ENCODE data around the gene RPL3. TPM values are rescaled to one million over a fixed set of nuclear protein-coding genes. Genes with fewer than 3 reads are reported as not detected.

Gene RPL3
- polyA plus RNA-seq, 1 donor (not counting 4 experiments of a cell fraction or from before 2014, with no cell fraction given): 2,538 TPM

DNA sequence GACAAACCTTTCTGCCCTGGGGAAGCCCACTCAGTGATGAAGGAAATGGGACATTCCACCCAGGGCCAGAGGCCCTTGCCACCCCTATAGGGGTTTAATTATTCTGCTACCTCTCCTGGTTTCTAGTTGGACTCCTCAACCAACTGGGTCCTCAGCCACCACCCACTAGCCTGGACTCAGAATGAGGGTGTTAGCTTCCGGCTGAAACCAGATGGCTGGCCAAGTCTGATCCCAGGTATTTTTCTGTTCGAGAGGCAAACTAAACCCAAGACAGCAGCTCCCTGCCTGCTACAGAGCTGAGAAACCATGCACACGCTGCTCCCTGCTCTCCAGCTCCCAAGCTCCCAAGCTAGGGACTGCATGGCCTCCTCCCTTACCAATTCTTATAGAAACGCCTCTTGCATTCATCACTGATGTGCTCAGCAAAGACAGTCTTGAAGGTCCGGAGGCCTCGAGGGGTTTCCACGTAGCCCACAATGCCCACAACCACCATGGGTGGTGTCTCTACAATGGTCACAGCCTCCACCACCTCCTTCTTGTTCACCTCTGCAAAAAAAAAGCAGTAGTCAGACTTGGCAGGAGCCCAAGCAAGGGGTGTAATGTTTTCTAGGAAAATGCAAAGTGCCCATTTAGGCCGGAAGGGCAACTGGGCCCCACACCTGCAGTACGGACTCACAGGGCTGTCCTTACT, 2.2 kb downstream of the RPL3 start:
- FAIRE-seq (no peak), DNase-seq (ENCODE audit: low read depth, low spot score) (peak; percentile 52)
- dilution Hi-C loops (cut with MboI; ENCODE audit: extremely low pct_ligation_motif_present, low sequenced_read_pairs): no loop called here

DNA sequence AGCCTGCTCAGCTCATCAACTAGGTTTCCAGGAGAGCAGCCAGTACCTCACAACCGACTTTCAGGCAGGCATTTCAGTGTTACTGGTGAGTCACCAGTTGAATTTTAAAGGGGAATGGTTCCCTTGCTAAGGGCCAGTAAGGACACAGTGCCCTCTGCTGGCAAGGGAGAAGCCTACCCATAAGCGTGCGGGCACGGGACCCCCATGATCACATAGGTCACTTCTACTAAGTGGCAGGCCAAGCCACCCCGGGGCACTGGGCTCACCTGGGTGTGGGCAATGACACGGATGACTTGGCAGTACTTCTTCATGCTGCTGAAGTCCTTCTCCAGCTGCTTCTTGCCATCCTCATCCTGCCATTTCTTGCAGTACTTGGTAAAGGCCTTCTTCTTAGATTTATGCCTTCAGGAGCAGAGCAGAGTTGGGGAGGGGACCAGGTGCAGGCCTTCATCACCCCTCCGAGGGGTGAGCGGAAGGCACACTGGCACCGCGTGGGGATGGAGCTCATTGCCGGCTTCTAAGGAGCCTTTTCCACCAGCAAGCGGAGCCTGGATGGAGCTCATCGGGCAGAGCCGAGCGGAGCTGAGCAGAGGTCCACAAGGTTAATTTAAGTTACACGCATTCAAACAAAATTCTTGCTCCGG, 2.9 kb downstream of the RPL3 start:
- peak overlapping the region; percentile 87 for H3K4me2 ChIP-seq (ENCODE audit: control insufficient read depth, extremely low read depth, insufficient read depth, low read depth, low read length)
- no peaks in the 10 kb centered on the region for H3K27me3 ChIP-seq (ENCODE audit: control insufficient read depth, extremely low read depth, insufficient read depth, low read length)
- FAIRE-seq: peak; percentile 63
- no peak overlapping the region for H2AFZ ChIP-seq (ENCODE audit: control insufficient read depth, low read length)
- H4K20me1 ChIP-seq (ENCODE audit: control insufficient read depth, extremely low read depth, insufficient read depth, low read length): peaks cover 64% of the 10 kb centered on the region
- DNase-seq (ENCODE audit: low read depth, low spot score): peak; percentile 69
- H3K79me2 ChIP-seq (ENCODE audit: control insufficient read depth, insufficient read depth, low read length): peaks cover 64% of the 10 kb centered on the region
- peaks cover 45% of the 10 kb centered on the region for H3K4me1 ChIP-seq (ENCODE audit: control insufficient read depth, extremely low read depth, insufficient read depth, low read length)
- H3K4me3 ChIP-seq (ENCODE audit: control insufficient read depth in 2 of 3, extremely low read depth in 1 of 3, insufficient read depth in 2 of 3, low read depth in 1 of 3, low read length in 3 of 3): peak overlapping the region; percentile 67 to 85 (median 80)
- dilution Hi-C loops (cut with MboI; ENCODE audit: extremely low pct_ligation_motif_present, low sequenced_read_pairs): no loop called here
- peak overlapping the region; percentile 100 for H3K9ac ChIP-seq (ENCODE audit: control insufficient read depth, extremely low read depth, insufficient read depth, low read length)
- peak overlapping the region; percentile 99 for H3K27ac ChIP-seq (ENCODE audit: control insufficient read depth, insufficient read depth, low read length)
- TF ChIP-seq EZH2 (IDR thresholded peaks at IDR 0.05; ENCODE audit: low read length): no peak
- TF ChIP-seq, protein P1, sequence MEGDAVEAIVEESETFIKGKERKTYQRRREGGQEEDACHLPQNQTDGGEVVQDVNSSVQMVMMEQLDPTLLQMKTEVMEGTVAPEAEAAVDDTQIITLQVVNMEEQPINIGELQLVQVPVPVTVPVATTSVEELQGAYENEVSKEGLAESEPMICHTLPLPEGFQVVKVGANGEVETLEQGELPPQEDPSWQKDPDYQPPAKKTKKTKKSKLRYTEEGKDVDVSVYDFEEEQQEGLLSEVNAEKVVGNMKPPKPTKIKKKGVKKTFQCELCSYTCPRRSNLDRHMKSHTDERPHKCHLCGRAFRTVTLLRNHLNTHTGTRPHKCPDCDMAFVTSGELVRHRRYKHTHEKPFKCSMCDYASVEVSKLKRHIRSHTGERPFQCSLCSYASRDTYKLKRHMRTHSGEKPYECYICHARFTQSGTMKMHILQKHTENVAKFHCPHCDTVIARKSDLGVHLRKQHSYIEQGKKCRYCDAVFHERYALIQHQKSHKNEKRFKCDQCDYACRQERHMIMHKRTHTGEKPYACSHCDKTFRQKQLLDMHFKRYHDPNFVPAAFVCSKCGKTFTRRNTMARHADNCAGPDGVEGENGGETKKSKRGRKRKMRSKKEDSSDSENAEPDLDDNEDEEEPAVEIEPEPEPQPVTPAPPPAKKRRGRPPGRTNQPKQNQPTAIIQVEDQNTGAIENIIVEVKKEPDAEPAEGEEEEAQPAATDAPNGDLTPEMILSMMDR (optimal IDR thresholded peaks at IDR 0.05 in 1 of 3, IDR thresholded peaks at IDR 0.05 in 1 of 3, conservative IDR thresholded peaks at IDR 0.05 in 1 of 3; ENCODE audit: extremely low read depth in 1 of 3, insufficient read depth in 2 of 3, low read length in 3 of 3): peak; percentile 89 to 96 (median 92)
- peaks cover 4% of the 10 kb centered on the region for H3K9me1 ChIP-seq (ENCODE audit: control insufficient read depth, extremely low read depth, insufficient read depth, low read length)
- H3K36me3 ChIP-seq (ENCODE audit: control insufficient read depth in 2 of 2, extremely low read depth in 1 of 2, insufficient read depth in 2 of 2, low read length in 2 of 2): peaks cover 56 to 76% of the 10 kb centered on the region in 2 experiments
- no peaks in the 10 kb centered on the region for H3K9me3 ChIP-seq (ENCODE audit: control insufficient read depth, low read depth, low read length)

More for the DNA sequence above, 2.2 kb downstream of the RPL3 start:
- Histone ChIP-seq H4K20me1 (ENCODE audit: control insufficient read depth, extremely low read depth, insufficient read depth, low read length) (peaks cover 58% of the 10 kb centered on the region), H3K4me1 (ENCODE audit: control insufficient read depth, extremely low read depth, insufficient read depth, low read length) (peaks cover 39% of the 10 kb centered on the region), H3K36me3 (ENCODE audit: control insufficient read depth in 2 of 2, extremely low read depth in 1 of 2, insufficient read depth in 2 of 2, low read length in 2 of 2) (peaks cover 49 to 69% of the 10 kb centered on the region in 2 experiments), H3K9me3 (ENCODE audit: control insufficient read depth, low read depth, low read length) (no peaks in the 10 kb centered on the region), H3K27ac (ENCODE audit: control insufficient read depth, insufficient read depth, low read length) (peak overlapping the region; percentile 99), H3K9ac (ENCODE audit: control insufficient read depth, extremely low read depth, insufficient read depth, low read length) (peak overlapping the region; percentile 100), H3K79me2 (ENCODE audit: control insufficient read depth, insufficient read depth, low read length) (peaks cover 64% of the 10 kb centered on the region), H3K4me2 (ENCODE audit: control insufficient read depth, extremely low read depth, insufficient read depth, low read depth, low read length) (peak overlapping the region; percentile 87), H3K27me3 (ENCODE audit: control insufficient read depth, extremely low read depth, insufficient read depth, low read length) (no peaks in the 10 kb centered on the region), H3K4me3 (ENCODE audit: control insufficient read depth in 2 of 3, extremely low read depth in 1 of 3, insufficient read depth in 2 of 3, low read depth in 1 of 3, low read length in 3 of 3) (peak overlapping the region; percentile 67 to 85 (median 80)), H2AFZ (ENCODE audit: control insufficient read depth, low read length) (no peak overlapping the region), H3K9me1 (ENCODE audit: control insufficient read depth, extremely low read depth, insufficient read depth, low read length) (peaks cover 4% of the 10 kb centered on the region)
- TF ChIP-seq, protein P1 (optimal IDR thresholded peaks at IDR 0.05 in 1 of 3, IDR thresholded peaks at IDR 0.05 in 1 of 3, conservative IDR thresholded peaks at IDR 0.05 in 1 of 3; ENCODE audit: extremely low read depth in 1 of 3, insufficient read depth in 2 of 3, low read length in 3 of 3): no peak
